GM12873 (cell line): ENCODE measurements around the gene GNG4.

Experiments used
- CTCF ChIP-seq: IDR thresholded peaks from 2 replicates; pipeline ENCODE4 v1.5.1; 2012; ENCODE audit warnings: low read depth, mild to moderate bottlenecking, moderate library complexity, low read length, control low read depth; ENCODE audit not compliant: insufficient read depth; ENCODE audit errors: missing control alignments

Gene GNG4

GRCh38 chr1:235661568-235661967 is 12.0 kb upstream of the GNG4 start:
- no peak for TF ChIP-seq CTCF

GRCh38 chr1:235659186-235659771 is 9.7 kb upstream of the GNG4 start:
- TF ChIP-seq CTCF, result no peak

GRCh38 chr1:235657747-235658526 is 8.4 kb upstream of the GNG4 start:
- no peak for TF ChIP-seq CTCF

- TF ChIP-seq CTCF, result no peak
Measured at GRCh38 chr1:235657269-235657668, 7.7 kb upstream of the GNG4 start.

GRCh38 chr1:235652364-235652763 is 2.8 kb upstream of the GNG4 start:
- no peak for TF ChIP-seq CTCF

- no peak for TF ChIP-seq CTCF
Measured at GRCh38 chr1:235651170-235651806, 1.7 kb upstream of the GNG4 start.
